AG09319 (cell line): ENCODE data around the gene RGS9.

ENCODE experiments used
- DNase-seq: peaks from one replicate; pipeline ENCODE4 v3.0.0-alpha.2; 2010; ENCODE audit warnings: low read depth; ENCODE audit errors: extremely low read depth
- TF ChIP-seq, protein P1 (sequence below): IDR thresholded peaks from 2 replicates; pipeline ENCODE4 v1.5.1; 2011; ENCODE audit warnings: low read depth, mild to moderate bottlenecking, inconsistent platforms, low read length, moderate library complexity

Gene RGS9

DNA sequence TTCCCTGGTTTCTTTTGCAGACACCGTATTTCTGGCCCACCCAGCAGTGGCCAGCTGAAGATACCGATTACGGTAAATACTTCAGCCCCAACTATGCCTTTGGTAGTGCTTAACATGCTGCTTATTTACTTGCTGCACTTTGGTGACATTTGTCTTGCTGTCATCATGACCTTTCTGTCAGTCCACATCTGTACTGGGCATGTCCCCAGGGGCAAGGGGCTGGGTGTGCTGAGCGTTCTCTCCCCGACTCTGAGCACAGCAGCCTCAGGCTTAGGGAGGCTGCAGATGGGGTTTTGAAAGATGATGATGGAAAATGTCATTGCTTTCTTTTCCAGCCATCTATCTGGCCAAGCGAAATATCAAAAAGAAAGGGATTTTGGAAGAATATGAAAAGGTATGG, 23.3 kb downstream of the RGS9 start:
- TF ChIP-seq, protein P1, sequence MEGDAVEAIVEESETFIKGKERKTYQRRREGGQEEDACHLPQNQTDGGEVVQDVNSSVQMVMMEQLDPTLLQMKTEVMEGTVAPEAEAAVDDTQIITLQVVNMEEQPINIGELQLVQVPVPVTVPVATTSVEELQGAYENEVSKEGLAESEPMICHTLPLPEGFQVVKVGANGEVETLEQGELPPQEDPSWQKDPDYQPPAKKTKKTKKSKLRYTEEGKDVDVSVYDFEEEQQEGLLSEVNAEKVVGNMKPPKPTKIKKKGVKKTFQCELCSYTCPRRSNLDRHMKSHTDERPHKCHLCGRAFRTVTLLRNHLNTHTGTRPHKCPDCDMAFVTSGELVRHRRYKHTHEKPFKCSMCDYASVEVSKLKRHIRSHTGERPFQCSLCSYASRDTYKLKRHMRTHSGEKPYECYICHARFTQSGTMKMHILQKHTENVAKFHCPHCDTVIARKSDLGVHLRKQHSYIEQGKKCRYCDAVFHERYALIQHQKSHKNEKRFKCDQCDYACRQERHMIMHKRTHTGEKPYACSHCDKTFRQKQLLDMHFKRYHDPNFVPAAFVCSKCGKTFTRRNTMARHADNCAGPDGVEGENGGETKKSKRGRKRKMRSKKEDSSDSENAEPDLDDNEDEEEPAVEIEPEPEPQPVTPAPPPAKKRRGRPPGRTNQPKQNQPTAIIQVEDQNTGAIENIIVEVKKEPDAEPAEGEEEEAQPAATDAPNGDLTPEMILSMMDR: no peak
- no peak for DNase-seq

DNA sequence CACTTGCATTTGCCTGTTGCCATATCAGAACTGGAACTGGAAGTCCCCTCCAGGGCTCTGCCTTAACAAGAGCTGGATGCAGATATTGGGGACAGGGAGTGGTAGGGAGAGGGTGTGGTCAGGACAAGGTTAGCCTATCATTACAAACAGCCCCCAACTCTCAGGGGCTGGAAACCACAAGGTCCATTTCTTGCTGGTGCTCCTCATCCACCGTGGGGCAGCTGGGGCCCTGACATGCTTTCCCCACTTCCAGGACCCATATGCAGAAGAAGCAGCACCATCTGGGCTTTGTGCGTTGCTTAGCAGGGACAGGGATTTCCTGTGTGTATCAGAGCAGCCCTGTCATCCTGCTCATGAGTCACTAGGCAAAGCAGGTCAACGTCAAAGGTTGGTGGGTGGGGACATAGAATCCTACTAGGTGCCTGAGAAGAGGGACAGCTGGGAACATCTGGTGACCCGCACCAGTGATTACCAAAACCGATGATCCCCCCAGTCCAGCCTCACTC, 26.9 kb downstream of the RGS9 start:
- no peak for DNase-seq
- TF ChIP-seq, protein P1: no peak

DNA sequence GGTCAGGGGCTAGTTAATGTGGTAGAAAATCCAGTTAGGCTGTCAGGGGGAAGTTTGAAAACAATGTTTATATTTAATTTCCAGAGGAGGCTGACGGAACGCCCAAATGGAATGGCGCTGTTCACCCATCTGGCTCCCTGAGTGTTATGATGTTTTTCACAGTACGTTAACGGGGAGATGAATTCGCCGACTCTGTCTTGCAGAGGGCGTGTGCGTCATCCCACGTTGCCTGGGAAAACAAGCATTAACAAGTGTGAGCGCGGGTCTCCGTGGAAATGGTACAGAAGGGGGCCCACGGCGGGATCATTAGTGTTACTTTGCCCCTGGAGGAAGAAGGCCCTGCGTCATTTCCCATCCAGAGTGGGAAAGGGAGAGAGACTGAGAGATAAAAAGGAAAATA, 29.6 kb downstream of the RGS9 start:
- TF ChIP-seq, protein P1: no peak
- no peak for DNase-seq

DNA sequence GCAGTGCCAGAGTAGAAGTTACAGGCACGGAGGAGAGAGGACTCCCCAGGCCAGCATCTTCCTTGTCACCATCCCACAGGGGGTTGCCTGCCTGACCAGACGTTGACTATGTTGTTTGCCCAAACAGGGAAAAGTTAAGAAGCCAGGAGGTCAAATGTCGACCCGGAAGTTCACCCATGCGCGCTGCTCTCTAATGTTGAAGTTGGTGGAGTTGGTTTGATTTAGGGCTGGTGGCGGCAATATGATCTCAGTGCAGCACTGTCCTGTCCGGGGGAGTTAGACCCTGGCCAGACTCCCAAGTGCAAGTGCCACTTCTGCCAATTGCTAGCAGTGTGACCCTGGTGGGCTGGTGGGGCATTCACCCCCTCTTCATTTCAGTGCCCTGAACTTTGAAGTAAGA, 30.4 kb downstream of the RGS9 start:
- TF ChIP-seq, protein P1: no peak
- DNase-seq: no peak

DNA sequence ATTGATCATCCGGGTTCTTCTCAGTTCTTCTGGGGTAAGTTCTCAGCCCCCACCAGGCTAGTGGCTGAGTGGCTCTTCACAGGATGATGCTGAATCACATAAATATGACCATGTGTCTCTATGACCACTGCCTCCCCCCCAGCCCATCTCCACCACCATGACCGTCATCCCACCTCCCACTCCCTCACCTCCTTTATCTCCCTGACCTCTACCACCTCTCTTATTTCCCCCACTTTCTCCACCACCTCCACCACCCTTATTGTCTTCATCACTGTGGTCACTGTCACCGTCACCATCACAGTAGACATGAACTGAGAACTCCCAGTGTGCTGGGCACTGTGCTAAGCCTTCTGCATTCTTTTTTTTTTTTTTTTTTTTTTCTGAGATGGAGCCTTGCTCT, 32.5 kb downstream of the RGS9 start:
- TF ChIP-seq, protein P1: no peak
- DNase-seq: no peak

DNA sequence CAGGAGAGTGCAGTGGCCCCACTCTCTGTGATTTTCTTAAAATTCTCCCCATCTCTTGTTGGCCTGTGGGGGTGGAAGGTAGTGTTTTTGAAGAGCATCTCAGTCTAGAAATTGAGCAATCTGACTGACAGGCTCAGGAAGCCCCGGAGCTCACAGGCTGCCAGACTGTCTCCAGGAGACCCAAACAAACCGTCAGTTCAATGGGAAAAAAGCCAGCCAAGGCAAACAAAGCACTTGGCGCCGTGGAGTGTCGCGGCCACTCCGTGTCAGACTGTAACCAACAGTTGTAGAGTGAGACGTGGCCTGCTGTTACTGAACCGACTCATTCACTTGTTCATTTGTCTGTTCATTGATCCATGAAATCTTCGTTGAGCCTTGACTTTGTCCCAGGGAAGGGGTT, 33.7 kb downstream of the RGS9 start:
- TF ChIP-seq, protein P1: no peak
- DNase-seq: no peak

DNA sequence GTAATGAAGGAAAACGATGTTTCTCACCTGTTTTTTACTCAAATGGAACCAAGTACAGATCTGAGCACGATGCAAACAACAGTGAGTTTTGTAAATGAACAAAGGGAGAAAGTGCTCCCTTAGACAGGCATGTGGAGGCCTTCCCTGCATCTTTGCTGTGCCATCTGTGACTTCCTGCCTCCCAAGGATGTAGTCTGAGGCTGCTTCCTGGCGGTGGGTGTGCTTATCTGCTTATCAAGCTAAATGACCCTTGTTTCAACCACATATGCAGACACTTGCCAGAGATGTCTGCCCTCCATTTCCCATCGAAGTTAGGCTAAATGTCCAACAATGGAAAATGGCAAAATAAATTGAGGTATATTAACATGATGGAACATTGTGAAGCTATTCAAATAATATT, 34.6 kb downstream of the RGS9 start:
- TF ChIP-seq, protein P1: no peak
- DNase-seq: no peak
